ENCODE data around the gene TMEM97.

DNA sequence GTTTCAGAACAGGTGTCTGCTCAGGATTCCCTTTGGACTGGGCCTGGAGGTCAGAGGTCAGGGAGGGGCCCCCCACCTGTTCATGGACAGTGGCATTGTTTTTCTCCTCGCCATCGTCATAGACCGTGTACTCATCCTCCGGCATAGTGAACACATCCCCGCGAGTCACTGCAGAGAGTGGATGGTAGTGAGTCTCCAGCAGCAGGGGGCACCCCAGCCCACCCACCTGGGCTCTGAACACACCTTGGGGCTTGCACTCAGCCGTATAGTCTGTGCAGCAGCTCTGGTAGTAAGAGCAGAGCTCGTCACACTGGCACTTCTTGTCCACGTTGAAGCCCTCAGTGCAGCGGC lies 50.7 kb downstream of the TMEM97 start:
- TF ChIP-seq POLR2A (IDR thresholded peaks at IDR 0.05) = no peak
- no peak for TF ChIP-seq CTCF (IDR thresholded peaks at IDR 0.05)
- TF ChIP-seq EP300 (IDR thresholded peaks at IDR 0.05) = no peak
- TF ChIP-seq POLR2AphosphoS5 (IDR thresholded peaks at IDR 0.05) = no peak

Measured in suprapubic skin (tissue), 4 donors.